Stimulated activated naive B cell treated with anti-CD40 and anti-IgM and Interleukin-4, amounts not matched to agents 10 μg/mL and 1 μg/mL and 100 μg/mL, for 72 hours (primary cell): ENCODE measurements around the gene FN3K.
"Not testable (repeated sequence)": the region's sequence is repeated elsewhere in the genome, so short reads cannot be mapped to it uniquely, and the experiment has no call there.

Experiments used
- ATAC-seq, 2 donors: fragments of 150-1000 bp; cut with Tn5 transposase; replicated peaks; 2 replicates each; pipeline ENCODE4 v1.10.0; 2021; ENCODE audit warnings: moderate library complexity in 1 of 2
- DNase-seq: peaks from one replicate; pipeline ENCODE4 v3.0.0; 2021
- H3K27ac Mint-ChIP-seq: one replicate; pipeline ENCODE4 v1.8.0; 2022; ENCODE audit warnings: mild to moderate bottlenecking, mixed read lengths
- H3K27me3 Mint-ChIP-seq, 2 donors: one replicate each; pipeline ENCODE4 v1.8.0; 2022; ENCODE audit warnings: mixed read lengths in 2 of 2
- H3K36me3 Mint-ChIP-seq, 2 donors: one replicate each; pipeline ENCODE4 v1.8.0; 2022; ENCODE audit warnings: mixed read lengths in 2 of 2, mild to moderate bottlenecking in 1 of 2
- H3K4me1 Mint-ChIP-seq, 2 donors: one replicate each; pipeline ENCODE4 v1.8.0; 2022; ENCODE audit warnings: mixed read lengths in 2 of 2, mild to moderate bottlenecking in 1 of 2
- H3K4me3 Mint-ChIP-seq, 2 donors: one replicate each; pipeline ENCODE4 v1.8.0; 2022; ENCODE audit warnings: mild to moderate bottlenecking in 2 of 2, mixed read lengths in 2 of 2, moderate library complexity in 1 of 2
- H3K9me3 Mint-ChIP-seq, 2 donors: one replicate each; pipeline ENCODE4 v1.8.0; 2022; ENCODE audit warnings: mixed read lengths in 2 of 2, mild to moderate bottlenecking in 1 of 2

Gene FN3K

GRCh38 chr17:82783498-82783897 is 48.1 kb downstream of the FN3K start:
- H3K27me3 Mint-ChIP-seq: no peaks in the 10 kb centered on the region
- ATAC-seq: no peak

GRCh38 chr17:82785581-82785980 is 50.2 kb downstream of the FN3K start:
- not testable (repeated sequence) for H3K4me3 Mint-ChIP-seq, H3K27ac Mint-ChIP-seq, DNase-seq, H3K9me3 Mint-ChIP-seq, ATAC-seq, H3K27me3 Mint-ChIP-seq
- H3K36me3 Mint-ChIP-seq: peaks cover 17 to 50% of the 10 kb centered on the region in 2 donors
- peaks cover 19 to 38% of the 10 kb centered on the region in 2 donors for H3K4me1 Mint-ChIP-seq

More at GRCh38 chr17:82783498-82783897, 48.1 kb downstream of the FN3K start:
- peaks cover 17 to 25% of the 10 kb centered on the region in 2 donors for H3K4me1 Mint-ChIP-seq
- no peak for DNase-seq
- H3K36me3 Mint-ChIP-seq: peaks cover 8 to 43% of the 10 kb centered on the region in 2 donors
- no peak overlapping the region for H3K27ac Mint-ChIP-seq
- H3K9me3 Mint-ChIP-seq: no peaks in the 10 kb centered on the region
- H3K4me3 Mint-ChIP-seq: no peak overlapping the region

- no peak for DNase-seq
- no peak overlapping the region for H3K27ac Mint-ChIP-seq
Measured at GRCh38 chr17:82786427-82786826, 51.0 kb downstream of the FN3K start.

GRCh38 chr17:82787081-82787848 is 51.9 kb downstream of the FN3K start:
- no peak overlapping the region for H3K4me3 Mint-ChIP-seq
- H3K27me3 Mint-ChIP-seq: no peaks in the 10 kb centered on the region
- DNase-seq (no peak), ATAC-seq (peak in 1 of 2 donors; percentile 52)
- peaks cover 22 to 49% of the 10 kb centered on the region in 2 donors for H3K36me3 Mint-ChIP-seq
- H3K27ac Mint-ChIP-seq: no peak overlapping the region
- H3K9me3 Mint-ChIP-seq: no peaks in the 10 kb centered on the region
- peaks cover 17 to 33% of the 10 kb centered on the region in 2 donors for H3K4me1 Mint-ChIP-seq

More at GRCh38 chr17:82786427-82786826, 51.0 kb downstream of the FN3K start:
- H3K9me3 Mint-ChIP-seq: no peaks in the 10 kb centered on the region
- peaks cover 21 to 38% of the 10 kb centered on the region in 2 donors for H3K4me1 Mint-ChIP-seq
- H3K4me3 Mint-ChIP-seq: no peak overlapping the region
- H3K27me3 Mint-ChIP-seq: no peaks in the 10 kb centered on the region
- peaks cover 17 to 51% of the 10 kb centered on the region in 2 donors for H3K36me3 Mint-ChIP-seq
- no peak for ATAC-seq

GRCh38 chr17:82788206-82789001 is 53.0 kb downstream of the FN3K start:
- DNase-seq (no peak), ATAC-seq (no peak)
- H3K27ac Mint-ChIP-seq: no peak overlapping the region
- H3K4me1 Mint-ChIP-seq: peaks cover 14 to 27% of the 10 kb centered on the region in 2 donors
- no peak overlapping the region for H3K4me3 Mint-ChIP-seq
- H3K36me3 Mint-ChIP-seq: peaks cover 17 to 46% of the 10 kb centered on the region in 2 donors
- H3K27me3 Mint-ChIP-seq: no peaks in the 10 kb centered on the region
- H3K9me3 Mint-ChIP-seq: no peaks in the 10 kb centered on the region

- Mint-ChIP-seq H3K36me3 (peaks cover 17 to 42% of the 10 kb centered on the region in 2 donors), H3K27ac (no peak overlapping the region), H3K9me3 (no peaks in the 10 kb centered on the region), H3K4me1 (peaks cover 14 to 27% of the 10 kb centered on the region in 2 donors), H3K27me3 (no peaks in the 10 kb centered on the region), H3K4me3 (no peak overlapping the region)
- no peak for DNase-seq
- ATAC-seq: no peak
Measured at GRCh38 chr17:82789051-82789592, 53.7 kb downstream of the FN3K start.

- DNase-seq (no peak), ATAC-seq (no peak)
- Mint-ChIP-seq H3K27ac (no peak overlapping the region), H3K36me3 (peaks cover 17 to 37% of the 10 kb centered on the region in 2 donors), H3K4me1 (peaks cover 14 to 27% of the 10 kb centered on the region in 2 donors), H3K9me3 (no peaks in the 10 kb centered on the region), H3K4me3 (no peak overlapping the region), H3K27me3 (no peaks in the 10 kb centered on the region)
Measured at GRCh38 chr17:82789806-82790205, 54.4 kb downstream of the FN3K start.

GRCh38 chr17:82790391-82790790 is 55.0 kb downstream of the FN3K start:
- Mint-ChIP-seq H3K27ac (no peak overlapping the region), H3K27me3 (no peaks in the 10 kb centered on the region), H3K4me3 (no peak overlapping the region), H3K9me3 (no peaks in the 10 kb centered on the region), H3K4me1 (peaks cover 17 to 27% of the 10 kb centered on the region in 2 donors), H3K36me3 (peaks cover 21 to 43% of the 10 kb centered on the region in 2 donors)
- DNase-seq (no peak), ATAC-seq (no peak)

- Mint-ChIP-seq H3K36me3 (peaks cover 26 to 45% of the 10 kb centered on the region in 2 donors), H3K27me3 (no peaks in the 10 kb centered on the region), H3K27ac (no peak overlapping the region), H3K4me3 (no peak overlapping the region), H3K9me3 (no peaks in the 10 kb centered on the region), H3K4me1 (peaks cover 17 to 27% of the 10 kb centered on the region in 2 donors)
- ATAC-seq (no peak), DNase-seq (no peak)
Measured at GRCh38 chr17:82791532-82791931, 56.1 kb downstream of the FN3K start.

GRCh38 chr17:82793974-82794630 is 58.7 kb downstream of the FN3K start:
- H3K27ac Mint-ChIP-seq: no peak overlapping the region
- H3K27me3 Mint-ChIP-seq: no peaks in the 10 kb centered on the region
- peaks cover 10% of the 10 kb centered on the region in 2 donors for H3K4me1 Mint-ChIP-seq
- H3K4me3 Mint-ChIP-seq: no peak overlapping the region
- ATAC-seq: no peak
- H3K36me3 Mint-ChIP-seq: peaks cover 29 to 49% of the 10 kb centered on the region in 2 donors
- no peak for DNase-seq
- no peaks in the 10 kb centered on the region for H3K9me3 Mint-ChIP-seq

GRCh38 chr17:82794781-82795482 is 59.5 kb downstream of the FN3K start:
- Mint-ChIP-seq H3K4me1 (peaks cover 1 to 8% of the 10 kb centered on the region in 2 donors), H3K4me3 (no peak overlapping the region), H3K36me3 (peaks cover 26 to 50% of the 10 kb centered on the region in 2 donors), H3K9me3 (no peaks in the 10 kb centered on the region), H3K27me3 (no peaks in the 10 kb centered on the region), H3K27ac (no peak overlapping the region)
- no peak for DNase-seq
- no peak for ATAC-seq

- no peaks in the 10 kb centered on the region for H3K27me3 Mint-ChIP-seq
- no peaks in the 10 kb centered on the region for H3K9me3 Mint-ChIP-seq
- no peak for ATAC-seq
Measured at GRCh38 chr17:82795615-82796014, 60.2 kb downstream of the FN3K start.

GRCh38 chr17:82797061-82797460 is 61.6 kb downstream of the FN3K start:
- ATAC-seq: no peak
- Mint-ChIP-seq H3K9me3 (peaks cover 3 to 6% of the 10 kb centered on the region in 2 donors), H3K36me3 (peaks cover 32 to 54% of the 10 kb centered on the region in 2 donors), H3K4me1 (peaks cover 0 to 10% of the 10 kb centered on the region in 2 donors), H3K4me3 (no peak overlapping the region), H3K27ac (no peak overlapping the region), H3K27me3 (no peaks in the 10 kb centered on the region)
- no peak for DNase-seq

More at GRCh38 chr17:82795615-82796014, 60.2 kb downstream of the FN3K start:
- DNase-seq: no peak
- H3K4me1 Mint-ChIP-seq: peaks cover 0 to 8% of the 10 kb centered on the region in 2 donors
- peaks cover 30 to 52% of the 10 kb centered on the region in 2 donors for H3K36me3 Mint-ChIP-seq
- H3K27ac Mint-ChIP-seq: no peak overlapping the region
- H3K4me3 Mint-ChIP-seq: no peak overlapping the region
